ENCODE data around the gene PLXND1. TPM values are rescaled to one million over a fixed set of nuclear protein-coding genes. Genes with fewer than 3 reads are reported as not detected.
"Not testable (repeated sequence)": the region's sequence is repeated elsewhere in the genome, so short reads cannot be mapped to it uniquely, and the experiment has no call there.

PLXND1 gene
- polyA plus RNA-seq, 1 donor from 2014 or later, result 0.05 TPM

- Histone ChIP-seq H3K79me2 (replicated peaks; ENCODE audit: insufficient read depth, low read length) (no peaks in the 10 kb centered on the region), H3K9me2 (ENCODE audit: insufficient read depth, low read length) (no peaks in the 10 kb centered on the region), H3K27ac (ENCODE audit: low read length) (no peak overlapping the region), H3F3A (ENCODE audit: insufficient read depth, low read length, poor library complexity, severe bottlenecking) (no peaks in the 10 kb centered on the region), H3K4me3 (ENCODE audit: low read length) (no peak overlapping the region), H3K36me3 (ENCODE audit: insufficient read depth, low read length) (no peaks in the 10 kb centered on the region), H3K27me3 (ENCODE audit: insufficient read depth, low read depth, low read length) (no peaks in the 10 kb centered on the region), H3K9me3 (ENCODE audit: low read length) (no peaks in the 10 kb centered on the region), H2AFZ (ENCODE audit: low read depth, low read length) (no peak overlapping the region), H3K4me2 (ENCODE audit: low read length) (no peak overlapping the region), H3K9ac (ENCODE audit: low read length) (no peak overlapping the region), H4K20me1 (ENCODE audit: insufficient read depth) (peaks cover 11% of the 10 kb centered on the region)
- TF ChIP-seq EP300 (conservative IDR thresholded peaks at IDR 0.05; ENCODE audit: poor library complexity, severe bottlenecking) (no peak), POLR2AphosphoS5 (IDR thresholded peaks at IDR 0.05) (no peak), TAF1 (IDR thresholded peaks at IDR 0.05; ENCODE audit: low read depth) (no peak), EZH2 (IDR thresholded peaks at IDR 0.05; ENCODE audit: borderline replicate concordance, insufficient read depth, low read length, poor library complexity, severe bottlenecking) (no peak), RAD21 (conservative IDR thresholded peaks at IDR 0.05) (no peak), SMC3 (conservative IDR thresholded peaks at IDR 0.05; ENCODE audit: poor library complexity) (no peak), MXI1 (conservative IDR thresholded peaks at IDR 0.05; ENCODE audit: poor library complexity, severe bottlenecking) (no peak)
- TF ChIP-seq, protein P1, sequence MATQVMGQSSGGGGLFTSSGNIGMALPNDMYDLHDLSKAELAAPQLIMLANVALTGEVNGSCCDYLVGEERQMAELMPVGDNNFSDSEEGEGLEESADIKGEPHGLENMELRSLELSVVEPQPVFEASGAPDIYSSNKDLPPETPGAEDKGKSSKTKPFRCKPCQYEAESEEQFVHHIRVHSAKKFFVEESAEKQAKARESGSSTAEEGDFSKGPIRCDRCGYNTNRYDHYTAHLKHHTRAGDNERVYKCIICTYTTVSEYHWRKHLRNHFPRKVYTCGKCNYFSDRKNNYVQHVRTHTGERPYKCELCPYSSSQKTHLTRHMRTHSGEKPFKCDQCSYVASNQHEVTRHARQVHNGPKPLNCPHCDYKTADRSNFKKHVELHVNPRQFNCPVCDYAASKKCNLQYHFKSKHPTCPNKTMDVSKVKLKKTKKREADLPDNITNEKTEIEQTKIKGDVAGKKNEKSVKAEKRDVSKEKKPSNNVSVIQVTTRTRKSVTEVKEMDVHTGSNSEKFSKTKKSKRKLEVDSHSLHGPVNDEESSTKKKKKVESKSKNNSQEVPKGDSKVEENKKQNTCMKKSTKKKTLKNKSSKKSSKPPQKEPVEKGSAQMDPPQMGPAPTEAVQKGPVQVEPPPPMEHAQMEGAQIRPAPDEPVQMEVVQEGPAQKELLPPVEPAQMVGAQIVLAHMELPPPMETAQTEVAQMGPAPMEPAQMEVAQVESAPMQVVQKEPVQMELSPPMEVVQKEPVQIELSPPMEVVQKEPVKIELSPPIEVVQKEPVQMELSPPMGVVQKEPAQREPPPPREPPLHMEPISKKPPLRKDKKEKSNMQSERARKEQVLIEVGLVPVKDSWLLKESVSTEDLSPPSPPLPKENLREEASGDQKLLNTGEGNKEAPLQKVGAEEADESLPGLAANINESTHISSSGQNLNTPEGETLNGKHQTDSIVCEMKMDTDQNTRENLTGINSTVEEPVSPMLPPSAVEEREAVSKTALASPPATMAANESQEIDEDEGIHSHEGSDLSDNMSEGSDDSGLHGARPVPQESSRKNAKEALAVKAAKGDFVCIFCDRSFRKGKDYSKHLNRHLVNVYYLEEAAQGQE (IDR thresholded peaks at IDR 0.05; ENCODE audit: borderline replicate concordance), result no peak
- TF ChIP-seq, protein P2, sequence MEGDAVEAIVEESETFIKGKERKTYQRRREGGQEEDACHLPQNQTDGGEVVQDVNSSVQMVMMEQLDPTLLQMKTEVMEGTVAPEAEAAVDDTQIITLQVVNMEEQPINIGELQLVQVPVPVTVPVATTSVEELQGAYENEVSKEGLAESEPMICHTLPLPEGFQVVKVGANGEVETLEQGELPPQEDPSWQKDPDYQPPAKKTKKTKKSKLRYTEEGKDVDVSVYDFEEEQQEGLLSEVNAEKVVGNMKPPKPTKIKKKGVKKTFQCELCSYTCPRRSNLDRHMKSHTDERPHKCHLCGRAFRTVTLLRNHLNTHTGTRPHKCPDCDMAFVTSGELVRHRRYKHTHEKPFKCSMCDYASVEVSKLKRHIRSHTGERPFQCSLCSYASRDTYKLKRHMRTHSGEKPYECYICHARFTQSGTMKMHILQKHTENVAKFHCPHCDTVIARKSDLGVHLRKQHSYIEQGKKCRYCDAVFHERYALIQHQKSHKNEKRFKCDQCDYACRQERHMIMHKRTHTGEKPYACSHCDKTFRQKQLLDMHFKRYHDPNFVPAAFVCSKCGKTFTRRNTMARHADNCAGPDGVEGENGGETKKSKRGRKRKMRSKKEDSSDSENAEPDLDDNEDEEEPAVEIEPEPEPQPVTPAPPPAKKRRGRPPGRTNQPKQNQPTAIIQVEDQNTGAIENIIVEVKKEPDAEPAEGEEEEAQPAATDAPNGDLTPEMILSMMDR (IDR thresholded peaks at IDR 0.05; ENCODE audit: poor library complexity, severe bottlenecking), result no peak
Measured at GRCh38 chr3:129648391-129648790, 41.9 kb upstream of the PLXND1 start.

DNA sequence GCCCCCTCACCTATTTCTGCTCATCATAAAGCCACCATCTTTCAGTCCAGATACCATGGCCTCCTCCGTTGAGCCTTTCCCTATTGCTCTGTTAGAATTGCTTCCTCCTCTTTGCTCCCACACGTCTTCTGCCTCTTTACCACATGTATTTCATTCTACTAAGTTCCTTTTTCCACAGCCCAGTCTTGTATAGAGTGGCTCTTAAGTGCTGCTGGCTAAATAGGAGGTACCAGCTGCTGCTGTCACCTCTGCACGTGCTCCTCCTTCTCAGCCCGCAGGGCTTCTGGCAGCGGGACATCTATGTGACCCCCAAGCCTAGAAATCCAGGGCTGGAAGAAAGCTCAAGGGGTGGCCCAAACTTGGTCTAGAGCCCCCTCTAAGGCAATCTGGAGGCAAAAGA, 38.8 kb upstream of the PLXND1 start:
- no peak overlapping the region for H2AFZ ChIP-seq (ENCODE audit: low read depth, low read length)
- no peak overlapping the region for H3K4me3 ChIP-seq (ENCODE audit: low read length)
- H3F3A ChIP-seq (ENCODE audit: insufficient read depth, low read length, poor library complexity, severe bottlenecking), result no peaks in the 10 kb centered on the region
- no peak overlapping the region for H3K9ac ChIP-seq (ENCODE audit: low read length)
- no peaks in the 10 kb centered on the region for H3K9me3 ChIP-seq (ENCODE audit: low read length)
- no peak overlapping the region for H3K4me2 ChIP-seq (ENCODE audit: low read length)
- no peaks in the 10 kb centered on the region for H3K9me2 ChIP-seq (ENCODE audit: insufficient read depth, low read length)
- H3K79me2 ChIP-seq (replicated peaks; ENCODE audit: insufficient read depth, low read length), result no peaks in the 10 kb centered on the region
- no peaks in the 10 kb centered on the region for H3K27me3 ChIP-seq (ENCODE audit: insufficient read depth, low read depth, low read length)
- H3K36me3 ChIP-seq (ENCODE audit: insufficient read depth, low read length), result no peaks in the 10 kb centered on the region
- no peak overlapping the region for H3K27ac ChIP-seq (ENCODE audit: low read length)
- no peaks in the 10 kb centered on the region for H4K20me1 ChIP-seq (ENCODE audit: insufficient read depth)
- no peak for TF ChIP-seq MXI1 (conservative IDR thresholded peaks at IDR 0.05; ENCODE audit: poor library complexity, severe bottlenecking)
- peak; percentile 9 for TF ChIP-seq POLR2AphosphoS5 (IDR thresholded peaks at IDR 0.05)

GRCh38 chr3:129644836-129645235, 38.4 kb upstream of the PLXND1 start:
- H3K79me2 ChIP-seq (replicated peaks; ENCODE audit: insufficient read depth, low read length), result no peaks in the 10 kb centered on the region
- H4K20me1 ChIP-seq (ENCODE audit: insufficient read depth), result no peaks in the 10 kb centered on the region
- H3K4me3 ChIP-seq (ENCODE audit: low read length), result no peak overlapping the region
- no peak overlapping the region for H2AFZ ChIP-seq (ENCODE audit: low read depth, low read length)
- H3K4me2 ChIP-seq (ENCODE audit: low read length), result no peak overlapping the region
- no peaks in the 10 kb centered on the region for H3K9me2 ChIP-seq (ENCODE audit: insufficient read depth, low read length)
- no peak for TF ChIP-seq TAF1 (IDR thresholded peaks at IDR 0.05; ENCODE audit: low read depth)
- TF ChIP-seq, protein P2 (IDR thresholded peaks at IDR 0.05; ENCODE audit: poor library complexity, severe bottlenecking), result no peak
- TF ChIP-seq POLR2AphosphoS5 (IDR thresholded peaks at IDR 0.05), result no peak
- no peak for TF ChIP-seq EZH2 (IDR thresholded peaks at IDR 0.05; ENCODE audit: borderline replicate concordance, insufficient read depth, low read length, poor library complexity, severe bottlenecking)
- TF ChIP-seq MXI1 (conservative IDR thresholded peaks at IDR 0.05; ENCODE audit: poor library complexity, severe bottlenecking), result no peak
- no peak for TF ChIP-seq RAD21 (conservative IDR thresholded peaks at IDR 0.05)
- no peaks in the 10 kb centered on the region for H3K9me3 ChIP-seq (ENCODE audit: low read length)
- H3F3A ChIP-seq (ENCODE audit: insufficient read depth, low read length, poor library complexity, severe bottlenecking), result no peaks in the 10 kb centered on the region
- H3K9ac ChIP-seq (ENCODE audit: low read length), result no peak overlapping the region
- H3K27me3 ChIP-seq (ENCODE audit: insufficient read depth, low read depth, low read length), result no peaks in the 10 kb centered on the region
- no peaks in the 10 kb centered on the region for H3K36me3 ChIP-seq (ENCODE audit: insufficient read depth, low read length)
- no peak overlapping the region for H3K27ac ChIP-seq (ENCODE audit: low read length)

DNA sequence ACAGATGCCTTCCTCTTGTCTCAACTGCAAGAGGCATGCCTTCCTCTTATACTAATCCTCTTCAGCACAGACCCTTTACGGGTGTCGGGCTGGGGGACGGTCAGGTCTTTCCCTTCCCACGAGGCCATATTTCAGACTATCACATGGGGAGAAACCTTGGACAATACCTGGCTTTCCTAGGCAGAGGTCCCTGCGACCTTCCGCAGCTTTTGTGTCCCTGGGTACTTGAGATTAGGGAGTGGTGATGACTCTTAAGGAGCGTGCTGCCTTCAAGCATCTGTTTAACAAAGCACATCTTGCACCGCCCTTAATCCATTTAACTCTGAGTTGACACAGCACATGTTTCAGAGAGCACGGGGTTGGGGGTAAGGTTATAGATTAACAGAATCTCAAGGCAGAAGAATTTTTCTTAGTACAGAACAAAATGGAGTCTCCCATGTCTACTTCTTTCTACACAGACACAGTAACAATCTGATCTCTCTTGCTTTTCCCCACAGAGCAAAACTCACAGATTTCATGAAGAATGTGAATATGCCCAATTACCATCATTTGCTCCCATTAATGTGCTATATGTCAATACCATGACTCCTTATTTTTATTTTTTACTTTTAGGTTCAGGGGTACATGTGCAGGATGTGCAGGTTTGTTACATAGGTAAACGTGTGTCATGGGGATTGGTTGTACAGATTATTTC, 35.2 kb upstream of the PLXND1 start:
- H2AFZ ChIP-seq (ENCODE audit: low read depth, low read length); H3K27me3 ChIP-seq (ENCODE audit: insufficient read depth, low read depth, low read length); H3K36me3 ChIP-seq (ENCODE audit: insufficient read depth, low read length); H3F3A ChIP-seq (ENCODE audit: insufficient read depth, low read length, poor library complexity, severe bottlenecking); H3K9me2 ChIP-seq (ENCODE audit: insufficient read depth, low read length); H3K4me3 ChIP-seq (ENCODE audit: low read length); H3K79me2 ChIP-seq (replicated peaks; ENCODE audit: insufficient read depth, low read length); H3K4me2 ChIP-seq (ENCODE audit: low read length); H3K9ac ChIP-seq (ENCODE audit: low read length); H3K9me3 ChIP-seq (ENCODE audit: low read length); H3K27ac ChIP-seq (ENCODE audit: low read length); H4K20me1 ChIP-seq (ENCODE audit: insufficient read depth): not testable (repeated sequence)
